ENCODE measurements around the gene SPX.

GRCh38 chr12:21528953-21529352, 2.9 kb downstream of the SPX start:
- TF ChIP-seq YY1 (IDR thresholded peaks at IDR 0.05; ENCODE audit: insufficient read depth, insufficient read length) (no peak), SUZ12 (IDR thresholded peaks at IDR 0.05; ENCODE audit: extremely low read depth, insufficient read depth, insufficient read length) (no peak)
